Kidney glomerular epithelial cell (primary cell): Measurements from ENCODE around the gene MCU.
"Not testable (repeated sequence)": the region's sequence is repeated elsewhere in the genome, so short reads cannot be mapped to it uniquely, and the experiment has no call there.

Experiments used
- DNase-seq: peaks from one replicate; lab custom pipeline; 2025; lab: John Stamatoyannopoulos, UW

The MCU gene

DNA sequence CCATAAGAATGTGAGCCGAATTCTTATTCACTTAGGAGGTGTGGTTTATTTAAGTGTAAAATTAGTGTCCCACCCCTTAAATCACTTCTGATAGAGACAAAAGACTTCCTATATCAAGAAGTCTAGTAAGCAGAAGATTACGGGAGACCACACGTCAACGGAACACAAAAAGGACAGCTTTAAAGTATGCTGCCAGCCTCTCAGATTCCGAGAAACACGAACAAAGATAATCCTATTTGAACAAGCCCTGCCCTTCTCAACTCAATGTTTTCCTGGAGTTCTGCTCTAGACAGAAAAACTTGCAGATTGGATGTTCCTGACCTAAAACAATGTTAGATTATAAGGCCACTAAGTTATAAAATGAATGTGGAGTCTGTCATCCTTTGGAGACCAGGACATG lies 4.9 kb upstream of the MCU start:
- DNase-seq, result no peak

DNA sequence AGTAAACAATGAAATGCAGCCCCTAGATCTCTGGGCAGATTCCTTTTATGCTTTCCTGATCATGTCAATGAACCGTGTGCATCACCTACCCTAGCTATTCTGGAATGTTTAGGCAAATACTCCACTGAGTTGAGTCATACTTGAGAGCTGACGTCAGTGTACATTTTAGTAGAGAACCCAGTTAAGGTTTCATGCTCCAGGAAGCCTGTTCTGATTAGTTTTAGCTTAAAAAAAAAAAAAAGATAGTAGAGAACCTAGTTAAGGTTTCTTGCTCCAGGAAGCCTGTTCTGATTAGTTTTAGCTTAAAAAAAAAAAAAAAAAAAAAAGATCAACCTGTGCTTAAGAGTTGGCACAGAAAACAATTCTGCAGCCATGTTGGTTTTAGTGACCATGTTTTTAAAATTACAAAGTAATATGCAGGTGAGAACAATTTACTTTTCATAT lies 3.7 kb upstream of the MCU start:
- DNase-seq, result peak; percentile 97

- no peak for DNase-seq
Observed at GRCh38 chr10:72689660-72690059, 2.3 kb upstream of the MCU start.

DNA sequence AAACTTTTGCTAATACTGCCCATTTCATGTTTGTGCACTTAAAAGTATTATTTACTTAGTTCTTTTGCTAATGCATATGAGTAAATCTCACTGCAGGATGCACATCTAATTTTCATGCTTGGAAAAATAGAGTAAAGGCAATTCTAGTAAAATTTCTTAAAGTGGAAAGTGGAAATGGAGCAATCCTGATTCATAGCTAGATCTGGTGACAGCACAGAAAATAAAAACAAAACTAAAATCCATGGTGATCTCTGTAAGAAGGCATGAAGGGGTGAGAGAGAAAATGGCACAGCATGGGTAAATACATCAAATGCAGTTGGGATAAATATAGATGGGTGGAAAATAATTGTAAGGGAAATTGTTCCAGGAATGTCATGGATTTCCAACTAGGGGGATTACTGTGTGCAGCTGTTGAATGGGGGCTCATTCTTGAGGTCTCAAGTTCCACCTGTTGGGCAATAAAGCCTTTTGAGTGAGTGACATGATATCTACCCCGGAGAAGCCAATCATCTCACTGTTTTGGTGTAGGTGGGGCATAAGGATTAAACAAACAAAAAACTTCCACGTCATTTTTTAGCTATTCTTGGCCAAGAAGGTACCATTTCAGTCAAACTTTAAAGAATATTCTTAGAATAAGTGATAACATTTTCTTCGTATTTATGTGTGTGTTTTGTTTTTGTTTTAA lies 1.7 kb upstream of the MCU start:
- no peak for DNase-seq

- DNase-seq, result no peak
Observed at GRCh38 chr10:72691470-72691862, 477 bp upstream of the MCU start.

- no peak for DNase-seq
Observed at GRCh38 chr10:72692744-72692993, 726 bp downstream of the MCU start.

- no peak for DNase-seq
Observed at GRCh38 chr10:72692994-72693781, 1.2 kb downstream of the MCU start.

- peak; percentile 40 for DNase-seq
Observed at GRCh38 chr10:72694476-72695369, 2.8 kb downstream of the MCU start.

GRCh38 chr10:72695496-72695895 lies 3.6 kb downstream of the MCU start:
- DNase-seq, result no peak

DNA sequence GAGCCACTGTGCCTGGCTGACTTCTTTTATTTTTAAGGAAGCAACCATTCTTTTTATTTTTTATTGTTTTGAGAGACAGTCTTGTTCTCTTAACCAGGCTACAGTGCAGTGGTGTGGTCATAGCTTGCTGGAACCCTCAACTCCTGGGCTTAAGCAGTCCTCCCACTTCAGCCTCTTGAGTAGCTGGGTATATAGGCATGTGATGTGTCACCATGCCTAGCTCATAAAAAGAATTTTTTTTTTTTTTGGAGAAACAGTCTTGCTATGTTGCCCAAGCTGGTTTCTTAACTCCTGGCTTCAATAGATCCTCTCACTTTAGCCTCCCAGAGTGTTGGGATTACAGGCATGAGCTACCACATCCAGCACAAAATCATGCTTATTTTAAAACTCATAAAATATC lies 5.8 kb downstream of the MCU start:
- DNase-seq, result no peak

GRCh38 chr10:72702465-72702864 lies 10.5 kb downstream of the MCU start:
- DNase-seq, result not testable (repeated sequence)

GRCh38 chr10:72702868-72703581 lies 11.1 kb downstream of the MCU start:
- DNase-seq, result no peak

DNA sequence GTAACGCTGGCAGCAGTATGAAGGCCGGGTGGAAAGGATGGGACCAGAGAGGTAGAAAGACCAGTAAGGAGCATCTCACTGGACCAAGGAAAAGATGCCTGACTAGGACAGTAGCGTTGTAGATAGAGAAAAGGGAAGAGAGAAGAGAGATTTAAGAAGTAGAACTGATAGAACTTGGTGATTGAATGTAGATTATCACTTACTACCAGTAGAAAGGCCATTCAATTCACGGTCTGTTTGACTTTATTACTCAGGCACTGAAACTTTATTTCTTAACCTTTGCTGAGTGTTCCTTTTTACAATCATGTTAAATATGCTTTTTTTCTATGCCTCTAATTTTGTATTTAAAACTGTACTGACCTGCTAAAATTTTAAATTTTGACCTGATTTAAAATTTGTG lies 12.2 kb downstream of the MCU start:
- DNase-seq, result no peak

DNA sequence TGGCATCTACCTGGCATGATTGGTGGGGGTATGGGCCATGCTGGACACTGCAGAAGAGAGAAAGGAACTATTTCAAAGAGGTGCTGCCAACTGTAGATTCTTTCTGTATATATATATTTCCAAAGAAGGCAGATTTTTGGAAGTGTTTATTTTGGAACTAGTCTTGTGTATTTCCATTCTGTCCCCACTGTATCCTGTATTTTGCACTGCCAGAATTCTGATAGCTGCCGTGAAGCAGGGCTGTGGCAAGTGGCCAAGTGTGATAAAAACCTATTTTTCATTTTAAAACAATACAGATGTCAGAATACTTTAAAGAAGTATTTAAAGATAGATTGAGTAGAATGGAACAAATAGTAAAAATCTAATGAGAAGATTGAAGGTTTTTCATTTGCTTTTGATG lies 17.1 kb downstream of the MCU start:
- DNase-seq, result no peak

GRCh38 chr10:72712136-72712535 lies 20.2 kb downstream of the MCU start:
- DNase-seq, result no peak

GRCh38 chr10:72719941-72720592 lies 28.1 kb downstream of the MCU start:
- DNase-seq, result no peak

- DNase-seq, result no peak
Observed at GRCh38 chr10:72720814-72721660, 29.1 kb downstream of the MCU start.

- no peak for DNase-seq
Observed at GRCh38 chr10:72727130-72727529, 35.2 kb downstream of the MCU start.

GRCh38 chr10:72728462-72728861 lies 36.5 kb downstream of the MCU start:
- no peak for DNase-seq

DNA sequence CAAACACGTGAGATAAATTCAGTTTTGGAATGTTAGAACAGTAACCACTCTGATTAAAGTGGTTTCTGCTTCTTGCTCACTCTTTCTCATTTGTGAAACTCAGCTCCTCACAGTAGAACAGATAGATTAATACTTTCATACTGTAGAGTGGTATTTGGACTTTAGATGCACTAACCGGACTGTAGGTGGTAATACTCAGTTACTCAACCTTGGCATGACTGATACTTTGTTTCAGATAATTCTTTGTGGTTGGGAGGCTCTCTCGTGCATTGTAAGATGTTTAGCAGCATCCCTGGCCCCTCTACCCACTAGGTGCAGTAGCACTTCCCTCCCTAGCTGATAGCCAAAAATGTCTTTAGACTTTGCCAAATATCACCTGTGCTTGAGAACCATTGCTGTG lies 37.6 kb downstream of the MCU start:
- no peak for DNase-seq

DNA sequence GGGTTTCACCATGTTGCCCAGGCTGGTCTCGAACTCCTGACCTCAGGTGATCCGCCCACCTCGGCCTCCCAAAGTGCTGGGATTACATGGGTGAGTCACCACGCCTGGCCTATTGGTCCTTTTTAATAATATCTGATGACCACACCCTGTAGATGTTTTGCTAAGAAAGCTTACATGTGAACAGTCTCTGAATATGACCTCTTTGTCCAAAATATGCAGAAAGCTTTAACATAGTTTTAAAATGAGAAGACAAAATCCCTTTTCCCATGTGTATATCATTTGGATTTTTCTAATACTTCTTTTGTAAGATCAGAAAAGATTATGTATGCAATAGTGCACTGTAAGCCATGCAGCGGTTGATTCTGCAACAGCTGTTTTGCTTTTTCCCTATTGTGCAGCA lies 38.5 kb downstream of the MCU start:
- no peak for DNase-seq
